ENCODE measurements around the gene HDAC4.
"Not testable (repeated sequence)": the region's sequence is repeated elsewhere in the genome, so short reads cannot be mapped to it uniquely, and the experiment has no call there.

The HDAC4 gene

DNA sequence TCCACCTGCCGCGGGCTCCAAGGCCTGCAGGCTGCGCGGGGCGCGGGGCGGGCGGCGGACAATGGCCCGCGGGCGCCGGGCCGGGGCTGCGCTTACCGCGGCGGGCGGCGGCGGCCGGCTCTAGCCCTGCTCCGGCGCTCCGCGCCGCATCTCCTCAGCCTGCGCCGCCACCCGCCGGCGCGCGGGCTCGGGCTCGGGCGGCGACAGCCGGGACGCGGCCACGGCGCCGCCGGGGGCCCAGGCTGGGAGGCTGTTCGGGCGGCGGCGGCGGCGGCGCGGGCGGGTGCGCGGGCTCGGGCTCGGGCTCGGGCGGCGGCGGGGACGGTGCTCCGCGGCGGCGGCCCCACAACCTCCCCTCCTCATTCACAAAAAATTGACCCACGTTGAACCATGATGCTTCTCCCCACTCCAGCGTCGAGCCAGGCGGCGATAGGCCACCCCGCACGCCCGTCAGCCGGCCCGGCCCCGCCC lies at the start of gene HDAC4:
TSS of gene HDAC4 (minus strand) at position 425 of the 471 bp plus-strand sequence. CDS start 48,321 bp downstream, outside the sequence.
- DNase-seq, result no peak

GRCh38 chr2:239449468-239449867 lies 48.6 kb upstream of the HDAC4 start:
- not testable (repeated sequence) for DNase-seq

- DNase-seq, result no peak
These were observed 45.1 kb upstream of the HDAC4 start for GRCh38 chr2:239445771-239446524.

GRCh38 chr2:239444626-239445577 lies 44.1 kb upstream of the HDAC4 start:
- DNase-seq, result no peak

DNA sequence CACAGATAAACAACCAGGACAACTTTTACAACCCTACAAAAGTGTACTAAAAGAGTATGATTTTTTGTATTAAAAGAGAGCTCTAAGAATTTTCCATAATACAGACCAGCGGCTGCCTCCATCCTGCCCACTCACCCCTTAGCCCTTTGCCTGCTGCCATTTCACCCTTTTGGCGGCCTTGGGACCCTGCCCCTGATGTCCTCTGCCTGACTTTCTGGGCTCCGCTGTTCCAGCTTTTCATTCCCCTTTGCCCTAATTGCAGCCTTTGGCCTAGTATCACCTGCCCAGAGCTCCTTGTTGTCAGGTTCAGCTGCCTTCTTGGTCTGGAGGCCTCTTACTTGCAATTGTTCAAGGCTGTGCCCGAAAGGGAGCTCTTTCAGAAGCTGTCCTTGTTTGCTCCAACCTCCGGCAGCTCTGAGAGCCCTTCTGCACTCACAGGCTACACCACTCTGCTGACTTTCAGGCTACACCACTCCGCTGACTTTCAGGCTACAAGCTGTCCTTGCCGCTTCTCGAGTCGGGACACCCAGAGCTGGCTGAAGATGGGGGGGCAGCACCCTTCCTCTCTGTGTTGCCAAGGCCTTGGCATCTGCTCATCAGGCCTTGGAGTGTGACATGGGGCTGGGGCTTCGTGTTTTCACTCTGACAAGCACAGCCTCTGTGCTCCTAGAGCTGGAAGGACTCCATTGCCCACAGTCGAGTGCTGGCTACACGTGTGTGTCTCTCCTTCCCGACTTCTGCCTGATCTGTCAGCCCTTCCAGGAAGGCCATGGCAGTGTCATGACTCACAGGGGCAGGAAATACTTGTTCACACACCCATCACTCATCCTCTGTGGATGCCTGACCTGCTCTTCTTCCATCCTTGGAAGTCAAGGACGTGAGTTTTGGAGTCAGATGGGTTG lies 43.1 kb upstream of the HDAC4 start:
- no peak for DNase-seq

GRCh38 chr2:239443102-239443620 lies 42.3 kb upstream of the HDAC4 start:
- no peak for DNase-seq

GRCh38 chr2:239442192-239442591 lies 41.4 kb upstream of the HDAC4 start:
- no peak for DNase-seq

- no peak for DNase-seq
These were observed 40.6 kb upstream of the HDAC4 start for GRCh38 chr2:239441261-239442078.

- DNase-seq, result peak; percentile 5
These were observed 39.7 kb upstream of the HDAC4 start for GRCh38 chr2:239440511-239440959.

DNA sequence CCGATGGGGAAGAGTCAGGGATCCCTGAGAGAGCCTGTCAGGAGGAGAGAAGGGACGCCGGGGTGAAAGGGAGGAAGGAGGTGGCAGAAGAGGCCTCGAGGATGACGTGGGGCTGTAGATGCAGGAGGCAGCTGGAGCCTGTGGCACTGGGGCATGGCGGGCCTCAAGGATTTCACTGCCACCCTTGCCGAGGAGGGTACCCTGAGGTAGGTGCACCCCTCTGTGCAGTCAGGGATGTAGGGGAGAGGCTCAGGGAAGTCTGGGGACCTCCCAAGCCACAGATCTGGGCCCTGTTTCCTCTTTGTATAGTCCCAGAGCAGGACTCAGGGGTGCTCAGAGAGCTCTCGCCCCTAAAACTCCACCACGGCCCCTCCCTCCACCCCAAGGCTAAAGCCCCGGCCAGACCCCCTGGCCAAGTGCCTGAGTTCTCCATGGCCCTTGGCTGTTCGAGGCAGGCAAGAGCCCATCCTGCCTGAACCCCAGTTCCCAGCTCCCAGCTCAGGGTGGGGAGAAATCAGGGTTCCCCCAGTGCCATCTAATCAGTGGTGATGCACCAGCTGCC lies 39.0 kb upstream of the HDAC4 start:
- DNase-seq, result no peak

- no peak for DNase-seq
These were observed 38.4 kb upstream of the HDAC4 start for GRCh38 chr2:239438995-239439753.

- DNase-seq, result no peak
These were observed 37.5 kb upstream of the HDAC4 start for GRCh38 chr2:239438368-239438767.

GRCh38 chr2:239436669-239437335 lies 36.0 kb upstream of the HDAC4 start:
- DNase-seq, result no peak

DNA sequence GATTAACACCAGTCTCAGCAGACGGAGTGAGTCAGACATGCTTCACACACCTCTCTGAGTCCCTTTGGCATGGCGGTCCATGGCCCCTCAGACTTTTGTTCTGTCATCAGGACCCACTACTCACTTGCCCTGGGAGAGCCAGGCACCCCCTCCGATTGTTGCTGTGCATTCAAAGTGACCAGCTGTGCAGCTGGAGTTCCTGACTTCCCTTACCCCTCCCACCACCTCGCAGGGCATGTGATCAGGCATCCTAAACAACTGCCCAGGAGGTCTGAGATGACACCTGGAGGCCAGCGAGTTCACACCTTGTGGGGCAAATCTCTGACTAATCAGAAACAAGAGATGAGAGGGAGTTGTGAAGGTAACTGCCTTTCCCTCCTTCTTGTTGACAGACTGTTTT lies 35.3 kb upstream of the HDAC4 start:
- DNase-seq, result no peak

DNA sequence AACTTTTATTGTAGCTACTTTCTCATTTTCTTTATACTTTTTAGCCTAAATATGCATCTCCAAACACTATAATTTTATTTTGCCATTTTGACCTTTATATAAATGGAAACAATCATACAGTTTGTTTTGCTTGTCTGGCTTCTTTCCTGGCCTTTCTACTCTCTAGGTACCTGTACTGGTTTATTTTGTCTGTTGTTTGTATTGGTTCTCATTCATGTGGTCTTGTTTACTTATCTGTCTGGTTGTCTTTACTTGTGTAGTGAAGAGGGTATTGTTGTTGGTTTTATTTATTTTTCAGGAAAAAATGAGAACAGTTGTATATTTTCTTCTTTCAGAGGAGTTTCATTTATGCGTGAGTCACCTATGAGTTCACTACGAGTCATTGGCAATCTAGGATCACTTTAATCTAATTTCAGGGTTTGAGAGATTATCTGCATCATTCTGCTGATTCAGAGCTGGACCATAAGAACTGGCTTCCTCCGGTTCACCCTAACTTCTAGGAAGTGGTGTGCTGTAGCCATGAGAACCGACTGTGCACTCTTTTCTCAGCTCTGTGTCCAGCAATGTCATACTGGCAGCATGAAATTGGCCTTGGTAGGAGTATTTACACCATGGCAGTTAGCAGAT lies 33.1 kb upstream of the HDAC4 start:
- DNase-seq, result no peak

DNA sequence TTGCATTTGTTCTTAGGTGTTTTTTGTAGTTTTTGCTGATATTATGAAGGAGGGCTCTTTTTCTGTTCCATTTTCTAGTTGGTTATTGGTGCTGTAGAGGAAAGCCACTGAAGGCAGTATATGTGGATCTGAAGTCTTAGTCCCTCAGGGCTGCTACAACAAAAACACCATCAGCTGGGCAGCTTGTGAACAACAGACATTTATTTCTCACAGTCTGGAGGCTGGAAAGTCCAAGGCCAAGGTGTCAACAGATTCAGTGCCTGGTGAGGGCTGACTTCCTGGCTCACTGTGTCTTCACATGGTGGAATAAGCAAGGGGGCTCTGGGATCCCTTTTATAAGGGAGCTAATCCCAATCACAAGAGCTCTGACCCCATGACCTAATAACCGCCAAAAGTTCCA lies 31.4 kb upstream of the HDAC4 start:
- no peak for DNase-seq

DNA sequence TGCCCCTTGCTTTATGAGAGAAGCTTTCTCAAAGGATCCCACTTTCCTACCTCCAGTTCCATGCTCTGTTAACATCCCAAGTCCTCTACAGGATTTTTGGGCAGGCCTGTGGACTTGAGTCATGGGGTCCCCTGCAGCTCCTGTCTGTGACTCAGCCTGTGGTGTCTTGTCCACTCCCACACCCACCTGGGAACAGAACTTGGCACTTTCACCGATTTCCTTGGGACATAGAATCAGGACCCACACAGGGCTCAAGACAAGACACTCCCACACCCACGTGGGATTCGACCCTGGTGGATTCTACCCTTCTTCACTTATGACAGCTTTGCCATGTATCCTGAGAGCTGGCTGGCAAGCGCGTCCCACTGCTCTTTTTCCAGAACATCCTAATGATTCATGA lies 30.7 kb upstream of the HDAC4 start:
- DNase-seq, result no peak

GRCh38 chr2:239429473-239430350 lies 28.9 kb upstream of the HDAC4 start:
- DNase-seq, result no peak
